Vagina (tissue), 2 donors: ENCODE results near the gene GPR31. TPM values are rescaled to one million over a fixed set of nuclear protein-coding genes. Genes with fewer than 3 reads are reported as not detected.
"Not testable (repeated sequence)": the region's sequence is repeated elsewhere in the genome, so short reads cannot be mapped to it uniquely, and the experiment has no call there.

Source experiments
- DNase-seq, 2 donors: peaks; one replicate each; pipeline ENCODE4 v3.0.0-alpha.2; 2017; ENCODE audit errors: extremely low spot score in 2 of 2
- H3K27ac ChIP-seq: fragments of 200-600 bp; sonication (generic); one replicate; pipeline ENCODE4 v1.5.1; 2019
- H3K27me3 ChIP-seq: fragments of 200-600 bp; sonication (generic); one replicate; pipeline ENCODE4 v1.5.1; 2019
- H3K36me3 ChIP-seq, 2 donors: fragments of 200-600 bp; sonication (generic); one replicate each; pipeline ENCODE4 v1.5.1; 2017 to 2019
- H3K4me1 ChIP-seq: fragments of 200-600 bp; sonication (generic); one replicate; pipeline ENCODE4 v1.5.1; 2019
- H3K4me3 ChIP-seq, 2 donors: fragments of 200-600 bp; sonication (generic); 1 replicate in 1 of 2; 2 replicates in 1 of 2; pipeline ENCODE4 v1.5.1; 2016 to 2019
- H3K9me3 ChIP-seq: fragments of 200-600 bp; sonication (generic); one replicate; pipeline ENCODE4 v1.5.1; 2019
- intact Hi-C: fragments of 100-400 bp; cut with DNase I; formaldehyde crosslinking; loops from one replicate; pipeline ENCODE4 v1.15.1; 2023
- total RNA-seq: library from RNA; depleted of rRNA; stranded (reverse); fragments of >200 nt; gene quantifications from one replicate; pipeline ENCODE4 v1.2.3, GENCODE V29; 2016
- TF ChIP-seq, protein P1 (sequence below), 3 experiments: fragments of 450-650 bp in 2 of 3; fragments of 200-600 bp in 1 of 3; sonication (generic) in 1 of 3; IDR thresholded peaks; one replicate each; pipeline ENCODE4 v1.5.1; 2017 to 2019; ENCODE audit warnings: antibody characterized with exemption in 3 of 3, mild to moderate bottlenecking in 2 of 3, moderate library complexity in 2 of 3

GPR31 gene
- total RNA-seq, 1 donor from 2014 or later: not detected

GRCh38 chr6:167191043-167191583 is 33.3 kb upstream of the GPR31 start:
- H3K27ac ChIP-seq, H3K9me3 ChIP-seq, DNase-seq, H3K27me3 ChIP-seq, H3K4me3 ChIP-seq, H3K4me1 ChIP-seq, H3K36me3 ChIP-seq, intact Hi-C loops: not testable (repeated sequence)

DNA sequence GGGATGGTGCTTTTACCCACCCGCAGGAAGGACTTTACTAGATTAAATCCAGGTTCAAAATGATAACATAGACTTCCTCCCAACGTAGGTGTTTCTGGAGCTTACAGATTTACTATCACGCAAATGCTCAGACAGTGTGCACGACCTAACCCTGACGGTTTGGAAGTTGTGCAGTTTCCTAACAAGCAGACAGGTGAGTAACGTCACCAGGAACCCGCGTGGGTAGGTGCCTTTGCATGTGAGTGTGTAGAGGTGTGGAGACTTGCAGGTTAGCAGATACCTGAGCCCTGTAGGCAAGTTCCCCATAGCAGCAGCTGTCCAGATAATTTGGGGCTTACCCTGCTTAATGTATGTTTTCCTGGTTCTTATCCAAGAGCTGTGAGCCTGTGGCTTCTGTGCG is 29.5 kb upstream of the GPR31 start:
- H3K27ac ChIP-seq, H3K36me3 ChIP-seq, H3K4me3 ChIP-seq, H3K27me3 ChIP-seq, H3K9me3 ChIP-seq, intact Hi-C loops, H3K4me1 ChIP-seq: not testable (repeated sequence)
- peak in 1 of 2 donors; percentile 70 for DNase-seq

GRCh38 chr6:167185101-167185500 is 27.3 kb upstream of the GPR31 start:
- intact Hi-C loops, H3K4me3 ChIP-seq, H3K9me3 ChIP-seq, H3K27me3 ChIP-seq, H3K27ac ChIP-seq, DNase-seq, H3K4me1 ChIP-seq, H3K36me3 ChIP-seq: not testable (repeated sequence)

- H3K4me3 ChIP-seq, H3K27me3 ChIP-seq, H3K9me3 ChIP-seq, H3K36me3 ChIP-seq, DNase-seq, H3K4me1 ChIP-seq, intact Hi-C loops, H3K27ac ChIP-seq: not testable (repeated sequence)
- TF ChIP-seq, protein P1, sequence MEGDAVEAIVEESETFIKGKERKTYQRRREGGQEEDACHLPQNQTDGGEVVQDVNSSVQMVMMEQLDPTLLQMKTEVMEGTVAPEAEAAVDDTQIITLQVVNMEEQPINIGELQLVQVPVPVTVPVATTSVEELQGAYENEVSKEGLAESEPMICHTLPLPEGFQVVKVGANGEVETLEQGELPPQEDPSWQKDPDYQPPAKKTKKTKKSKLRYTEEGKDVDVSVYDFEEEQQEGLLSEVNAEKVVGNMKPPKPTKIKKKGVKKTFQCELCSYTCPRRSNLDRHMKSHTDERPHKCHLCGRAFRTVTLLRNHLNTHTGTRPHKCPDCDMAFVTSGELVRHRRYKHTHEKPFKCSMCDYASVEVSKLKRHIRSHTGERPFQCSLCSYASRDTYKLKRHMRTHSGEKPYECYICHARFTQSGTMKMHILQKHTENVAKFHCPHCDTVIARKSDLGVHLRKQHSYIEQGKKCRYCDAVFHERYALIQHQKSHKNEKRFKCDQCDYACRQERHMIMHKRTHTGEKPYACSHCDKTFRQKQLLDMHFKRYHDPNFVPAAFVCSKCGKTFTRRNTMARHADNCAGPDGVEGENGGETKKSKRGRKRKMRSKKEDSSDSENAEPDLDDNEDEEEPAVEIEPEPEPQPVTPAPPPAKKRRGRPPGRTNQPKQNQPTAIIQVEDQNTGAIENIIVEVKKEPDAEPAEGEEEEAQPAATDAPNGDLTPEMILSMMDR (IDR thresholded peaks at IDR 0.05): peak in 2 of 3 experiments; percentile 6 to 13
Measured at GRCh38 chr6:167182913-167183314, 25.1 kb upstream of the GPR31 start.

- DNase-seq, H3K4me3 ChIP-seq, H3K27me3 ChIP-seq, H3K9me3 ChIP-seq, H3K27ac ChIP-seq, H3K4me1 ChIP-seq, intact Hi-C loops, H3K36me3 ChIP-seq: not testable (repeated sequence)
Measured at GRCh38 chr6:167181351-167181750, 23.6 kb upstream of the GPR31 start.

- H3K4me3 ChIP-seq, DNase-seq, H3K27me3 ChIP-seq, H3K36me3 ChIP-seq, intact Hi-C loops, H3K4me1 ChIP-seq, H3K27ac ChIP-seq, H3K9me3 ChIP-seq: not testable (repeated sequence)
Measured at GRCh38 chr6:167180086-167180485, 22.3 kb upstream of the GPR31 start.

DNA sequence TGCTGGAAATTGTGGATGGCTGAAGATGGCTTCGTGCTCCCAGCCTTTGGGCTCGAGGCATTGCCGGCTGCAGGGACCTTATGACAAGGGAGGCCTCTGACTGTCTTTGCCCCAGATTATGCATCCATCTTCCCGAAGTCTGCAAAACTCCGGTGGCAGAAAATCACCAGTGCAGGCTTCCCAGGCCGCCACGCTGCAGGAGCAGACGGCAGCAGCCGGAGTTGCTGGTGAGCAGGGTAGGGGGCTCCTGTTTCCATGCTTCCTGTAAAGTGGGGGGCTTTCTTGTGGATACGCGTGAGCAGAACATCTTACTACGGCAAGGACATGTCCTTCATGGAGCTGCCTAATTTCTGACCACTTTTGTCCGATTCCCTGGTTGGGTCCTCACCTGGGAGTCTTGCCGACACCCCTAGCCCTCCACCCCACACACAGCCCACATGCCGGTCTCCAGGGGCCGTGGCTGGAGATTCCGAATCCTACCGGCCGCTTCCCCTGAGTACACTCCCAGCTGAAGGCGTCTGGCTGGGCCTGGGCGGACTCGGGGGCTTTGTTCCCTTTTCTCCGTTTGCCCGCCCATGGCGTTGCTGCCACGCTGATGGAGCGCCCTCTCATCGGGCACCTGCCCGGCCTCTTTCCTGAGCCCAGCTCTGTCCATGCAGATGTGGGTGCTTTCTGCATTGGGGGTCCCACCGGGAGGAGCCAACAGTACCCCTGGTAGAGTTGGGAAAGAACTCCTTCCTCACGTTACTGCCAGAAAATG is 21.3 kb upstream of the GPR31 start:
- H3K27me3 ChIP-seq, H3K4me1 ChIP-seq, H3K9me3 ChIP-seq, intact Hi-C loops, H3K36me3 ChIP-seq, DNase-seq, H3K27ac ChIP-seq, H3K4me3 ChIP-seq: not testable (repeated sequence)

GRCh38 chr6:167177271-167177670 is 19.5 kb upstream of the GPR31 start:
- H3K27me3 ChIP-seq, H3K27ac ChIP-seq, H3K4me1 ChIP-seq, H3K9me3 ChIP-seq, H3K36me3 ChIP-seq, H3K4me3 ChIP-seq, intact Hi-C loops, DNase-seq: not testable (repeated sequence)

DNA sequence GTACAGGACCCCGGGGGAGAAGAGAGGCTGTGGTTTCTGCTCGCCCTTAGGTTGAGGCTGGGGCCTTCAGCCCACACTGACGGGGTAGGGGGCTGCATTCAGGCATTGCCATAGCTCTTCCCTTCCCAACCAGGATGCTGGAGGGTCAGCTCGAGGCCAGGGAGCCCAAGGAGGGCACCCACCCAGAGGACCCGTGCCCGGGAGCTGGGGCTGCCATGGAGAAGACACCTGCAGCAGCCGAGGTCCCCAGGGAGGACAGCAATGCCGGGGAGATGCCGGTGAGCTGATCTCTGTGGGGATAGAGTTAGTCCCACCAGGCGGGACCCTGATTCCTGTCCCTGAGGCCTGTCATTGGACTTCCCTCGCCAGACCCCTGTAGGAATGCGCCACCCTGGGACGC is 14.2 kb upstream of the GPR31 start:
- intact Hi-C loops: not testable (repeated sequence)

GRCh38 chr6:167171300-167171699 is 13.5 kb upstream of the GPR31 start:
- H3K4me3 ChIP-seq, H3K27ac ChIP-seq, H3K4me1 ChIP-seq, H3K27me3 ChIP-seq, intact Hi-C loops, H3K36me3 ChIP-seq, H3K9me3 ChIP-seq: not testable (repeated sequence)
- peak in 1 of 2 donors; percentile 31 for DNase-seq

More for the DNA sequence above, 14.2 kb upstream of the GPR31 start:
- H3K9me3 ChIP-seq, H3K27me3 ChIP-seq, H3K27ac ChIP-seq, H3K4me3 ChIP-seq, H3K4me1 ChIP-seq, H3K36me3 ChIP-seq: not testable (repeated sequence)
- DNase-seq: peak in 1 of 2 donors; percentile 49

GRCh38 chr6:167169867-167170266 is 12.1 kb upstream of the GPR31 start:
- intact Hi-C loops: not testable (repeated sequence)

GRCh38 chr6:167168296-167168695 is 10.5 kb upstream of the GPR31 start:
- intact Hi-C loops, H3K36me3 ChIP-seq, H3K4me1 ChIP-seq, DNase-seq, H3K27me3 ChIP-seq, H3K9me3 ChIP-seq, H3K4me3 ChIP-seq, H3K27ac ChIP-seq: not testable (repeated sequence)

More at GRCh38 chr6:167169867-167170266, 12.1 kb upstream of the GPR31 start:
- not testable (repeated sequence) for H3K4me3 ChIP-seq, H3K27ac ChIP-seq, H3K36me3 ChIP-seq, H3K4me1 ChIP-seq, H3K27me3 ChIP-seq, DNase-seq, H3K9me3 ChIP-seq

DNA sequence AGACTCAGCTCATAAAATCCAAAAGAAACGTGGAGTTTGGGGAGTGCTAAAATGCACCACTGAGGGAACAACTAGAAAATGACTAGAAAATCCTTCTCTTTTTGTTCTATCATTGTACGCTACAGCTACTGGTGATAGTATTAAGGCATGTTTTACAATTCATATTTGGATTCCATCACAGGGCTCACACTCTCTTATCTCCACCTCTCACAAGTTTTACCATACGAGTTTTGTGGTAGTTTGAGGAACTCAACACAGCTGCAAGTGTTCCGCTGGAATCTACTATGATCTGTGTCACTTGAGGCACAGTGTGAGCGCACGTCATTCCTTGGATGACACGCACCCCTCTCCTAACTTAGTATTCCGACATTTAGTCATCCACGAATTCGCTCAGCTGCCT is 9.9 kb upstream of the GPR31 start:
- H3K27ac ChIP-seq, H3K9me3 ChIP-seq, H3K4me3 ChIP-seq, H3K36me3 ChIP-seq, DNase-seq, H3K4me1 ChIP-seq, intact Hi-C loops, H3K27me3 ChIP-seq: not testable (repeated sequence)
